GM18861 (cell line): ENCODE measurements around the gene CCDC178.
"Not testable (repeated sequence)": the region's sequence is repeated elsewhere in the genome, so short reads cannot be mapped to it uniquely, and the experiment has no call there.

Experiments used
- ATAC-seq: cut with Tn5 transposase; IDR thresholded peaks from one replicate; pipeline ENCODE4 v1.9.1; 2021; ENCODE audit not compliant: unreplicated experiment

The CCDC178 gene

GRCh38 chr18:33369711-33370449 is 70.6 kb downstream of the CCDC178 start:
- no peak for ATAC-seq

GRCh38 chr18:33356735-33357134 is 83.8 kb downstream of the CCDC178 start:
- ATAC-seq, result no peak

- no peak for ATAC-seq
These were observed 84.8 kb downstream of the CCDC178 start for GRCh38 chr18:33355756-33356155.

- no peak for ATAC-seq
These were observed 85.3 kb downstream of the CCDC178 start for GRCh38 chr18:33355263-33355662.

- ATAC-seq, result no peak
These were observed 90.3 kb downstream of the CCDC178 start for GRCh38 chr18:33350256-33350655.

GRCh38 chr18:33339733-33340132 is 100.8 kb downstream of the CCDC178 start:
- ATAC-seq, result not testable (repeated sequence)

- ATAC-seq, result no peak
These were observed 105.7 kb downstream of the CCDC178 start for GRCh38 chr18:33334781-33335180.

- no peak for ATAC-seq
These were observed 109.8 kb downstream of the CCDC178 start for GRCh38 chr18:33330711-33331110.

GRCh38 chr18:33326975-33327374 is 113.5 kb downstream of the CCDC178 start:
- no peak for ATAC-seq

- no peak for ATAC-seq
These were observed 122.9 kb downstream of the CCDC178 start for GRCh38 chr18:33317640-33318039.

GRCh38 chr18:33316146-33316587 is 124.4 kb downstream of the CCDC178 start:
- no peak for ATAC-seq

- ATAC-seq, result no peak
These were observed 133.0 kb downstream of the CCDC178 start for GRCh38 chr18:33307520-33307919.

GRCh38 chr18:33304277-33304676 is 136.2 kb downstream of the CCDC178 start:
- no peak for ATAC-seq

GRCh38 chr18:33291539-33291938 is 149.0 kb downstream of the CCDC178 start:
- no peak for ATAC-seq

GRCh38 chr18:33288082-33288716 is 152.3 kb downstream of the CCDC178 start:
- no peak for ATAC-seq

GRCh38 chr18:33282709-33283333 is 157.7 kb downstream of the CCDC178 start:
- no peak for ATAC-seq

GRCh38 chr18:33282142-33282541 is 158.4 kb downstream of the CCDC178 start:
- ATAC-seq, result no peak

GRCh38 chr18:33277431-33277830 is 163.1 kb downstream of the CCDC178 start:
- no peak for ATAC-seq

GRCh38 chr18:33275843-33276242 is 164.7 kb downstream of the CCDC178 start:
- ATAC-seq, result no peak

- ATAC-seq, result no peak
These were observed 170.2 kb downstream of the CCDC178 start for GRCh38 chr18:33270297-33270696.

- ATAC-seq, result no peak
These were observed 171.3 kb downstream of the CCDC178 start for GRCh38 chr18:33269223-33269622.

GRCh38 chr18:33264566-33264965 is 176.0 kb downstream of the CCDC178 start:
- ATAC-seq, result no peak
